Adrenal gland (tissue), 5 donors: ENCODE measurements around the gene FADD.

Experiments used
- CTCF ChIP-seq, 6 experiments: fragments of 450-650 bp in 4 of 6; fragments of 200-600 bp in 2 of 6; sonication (generic) in 1 of 6; IDR thresholded peaks; 1 replicate in 5 of 6; 2 replicates in 1 of 6; pipeline versions ENCODE4 v1.5.1 to v1.8.0; 2016 to 2021; ENCODE audit warnings: antibody characterized with exemption in 6 of 6, mild to moderate bottlenecking in 2 of 6, moderate library complexity in 1 of 6
- POLR2A ChIP-seq, 2 donors: fragments of 450-650 bp; IDR thresholded peaks; one replicate each; pipeline ENCODE4 v1.6.1; 2017; ENCODE audit warnings: antibody characterized with exemption in 2 of 2, mild to moderate bottlenecking in 2 of 2, moderate library complexity in 1 of 2
- donor health status: DM: no; HTN: no; CAD: no.

DNA sequence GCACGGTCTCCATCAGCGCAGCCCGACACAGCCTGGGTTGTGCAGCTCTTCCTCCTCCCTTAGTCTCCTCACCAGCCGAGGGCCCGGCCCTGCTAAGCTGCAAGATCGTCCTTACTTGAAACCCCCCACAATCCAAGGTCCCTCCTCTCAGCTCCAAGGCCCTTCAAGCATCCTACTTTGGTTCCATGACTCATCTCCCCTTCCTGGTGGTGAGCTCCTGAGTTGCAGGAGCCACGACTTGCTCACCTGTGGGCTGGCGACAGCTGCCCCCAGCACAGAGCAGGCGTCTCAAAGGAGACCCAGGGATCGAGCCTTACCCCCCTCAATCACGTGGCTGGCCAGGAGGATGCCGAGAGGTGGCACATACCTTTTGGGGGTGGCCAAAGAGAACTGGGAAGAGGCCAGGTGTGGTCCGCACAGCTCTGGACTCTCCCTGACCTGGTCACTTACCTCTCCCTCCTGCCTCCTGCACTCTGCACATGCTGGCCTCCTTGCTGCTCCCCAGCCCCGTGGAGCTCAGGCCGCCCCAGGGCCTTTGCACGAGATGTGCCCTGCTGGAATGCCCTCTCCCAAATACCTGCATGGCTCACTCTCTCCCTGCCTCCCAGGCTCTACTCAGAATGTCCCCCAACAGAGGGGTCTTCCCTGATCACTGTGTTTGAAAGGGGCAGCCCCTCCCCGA lies 35.2 kb upstream of the FADD start:
- TF ChIP-seq POLR2A (IDR thresholded peaks at IDR 0.05) (no peak), CTCF (IDR thresholded peaks at IDR 0.05) (no peak)
